Measurements from ENCODE around the gene DIPK1A. TPM values are rescaled to one million over a fixed set of nuclear protein-coding genes. Genes with fewer than 3 reads are reported as not detected.
A peak's percentile ranks its signal among the peaks of the same experiment; 100 is the strongest.

The DIPK1A gene
- total RNA-seq, 2 experiments from 2014 or later, result 17.7 to 19.1 TPM

- H3K27me3 Mint-ChIP-seq, result peaks cover 42% of the 10 kb centered on the region
- H3K27ac Mint-ChIP-seq, result no peak overlapping the region
- H3K9me3 Mint-ChIP-seq, result no peaks in the 10 kb centered on the region
- H3K4me3 Mint-ChIP-seq, result no peak overlapping the region
- CTCF ChIA-PET, result interaction anchor here (0.5 to 3.5 kb wide), 6 partner anchors 9 to 70 kb away, joined by 3 to 15 read pairs (median 4); partner anchors contain the start of gene RPL5
- POLR2A ChIA-PET, result no interaction called here
- no peaks in the 10 kb centered on the region for H3K36me3 Mint-ChIP-seq (ENCODE audit: low read depth)
- H3K4me1 Mint-ChIP-seq, result no peaks in the 10 kb centered on the region
- peak; percentile 30 for DNase-seq
These were observed 143.1 kb downstream of the DIPK1A start for GRCh38 chr1:92817986-92818764.

GRCh38 chr1:92817137-92817697 lies 144.0 kb downstream of the DIPK1A start:
- H3K9me3 Mint-ChIP-seq, result no peaks in the 10 kb centered on the region
- no peaks in the 10 kb centered on the region for H3K4me1 Mint-ChIP-seq
- H3K27ac Mint-ChIP-seq, result no peak overlapping the region
- no peaks in the 10 kb centered on the region for H3K36me3 Mint-ChIP-seq (ENCODE audit: low read depth)
- ChIA-PET CTCF (interaction anchor here (1.8 to 3.5 kb wide), 2 partner anchors 10 to 14 kb away, joined by 6 to 15 read pairs; partner anchors contain the start of gene RPL5), POLR2A (no interaction called here)
- no peak for DNase-seq
- no peak overlapping the region for H3K4me3 Mint-ChIP-seq
- H3K27me3 Mint-ChIP-seq, result peaks cover 50% of the 10 kb centered on the region

- Mint-ChIP-seq H3K27ac (no peak overlapping the region), H3K9me3 (no peaks in the 10 kb centered on the region), H3K4me3 (no peak overlapping the region), H3K36me3 (ENCODE audit: low read depth) (no peaks in the 10 kb centered on the region), H3K4me1 (no peaks in the 10 kb centered on the region), H3K27me3 (peaks cover 53% of the 10 kb centered on the region)
- ChIA-PET POLR2A (no interaction called here), CTCF (interaction anchor here (3.5 kb wide), 1 partner anchor 15 kb away, joined by 15 read pairs; the partner anchor contains the start of gene RPL5)
- DNase-seq, result no peak
These were observed 144.5 kb downstream of the DIPK1A start for GRCh38 chr1:92816732-92817131.

GRCh38 chr1:92808381-92808780 lies 152.9 kb downstream of the DIPK1A start:
- H3K4me1 Mint-ChIP-seq, result no peaks in the 10 kb centered on the region
- ChIA-PET CTCF (interaction anchor here (1.3 kb wide), 1 partner anchor 59 kb away, joined by 3 read pairs; no protein-coding TSS in a partner anchor), POLR2A (no interaction called here)
- DNase-seq, result no peak
- H3K27me3 Mint-ChIP-seq, result peaks cover 26% of the 10 kb centered on the region
- no peaks in the 10 kb centered on the region for H3K9me3 Mint-ChIP-seq
- H3K4me3 Mint-ChIP-seq, result no peak overlapping the region
- no peak overlapping the region for H3K27ac Mint-ChIP-seq
- no peaks in the 10 kb centered on the region for H3K36me3 Mint-ChIP-seq (ENCODE audit: low read depth)

- POLR2A ChIA-PET, result no interaction called here
- no peaks in the 10 kb centered on the region for H3K36me3 Mint-ChIP-seq (ENCODE audit: low read depth)
- no peak for DNase-seq
- no peaks in the 10 kb centered on the region for H3K9me3 Mint-ChIP-seq
- no peaks in the 10 kb centered on the region for H3K4me1 Mint-ChIP-seq
- no peak overlapping the region for H3K27ac Mint-ChIP-seq
- H3K4me3 Mint-ChIP-seq, result no peak overlapping the region
- CTCF ChIA-PET, result no interaction called here
- H3K27me3 Mint-ChIP-seq, result peaks cover 15% of the 10 kb centered on the region
These were observed 156.0 kb downstream of the DIPK1A start for GRCh38 chr1:92805216-92805615.

GRCh38 chr1:92804721-92805201 lies 156.5 kb downstream of the DIPK1A start:
- H3K27ac Mint-ChIP-seq, result no peak overlapping the region
- ChIA-PET POLR2A (no interaction called here), CTCF (interaction anchor here (0.9 kb wide), 1 partner anchor 10 kb away, joined by 3 read pairs; no protein-coding TSS in a partner anchor)
- H3K4me1 Mint-ChIP-seq, result no peaks in the 10 kb centered on the region
- no peak for DNase-seq
- H3K4me3 Mint-ChIP-seq, result no peak overlapping the region
- H3K9me3 Mint-ChIP-seq, result no peaks in the 10 kb centered on the region
- peaks cover 15% of the 10 kb centered on the region for H3K27me3 Mint-ChIP-seq
- no peaks in the 10 kb centered on the region for H3K36me3 Mint-ChIP-seq (ENCODE audit: low read depth)

- Mint-ChIP-seq H3K27me3 (peaks cover 20% of the 10 kb centered on the region), H3K9me3 (no peaks in the 10 kb centered on the region), H3K4me3 (no peak overlapping the region), H3K4me1 (no peaks in the 10 kb centered on the region), H3K27ac (no peak overlapping the region), H3K36me3 (ENCODE audit: low read depth) (no peaks in the 10 kb centered on the region)
- DNase-seq, result no peak
- ChIA-PET CTCF (interaction anchor here (0.6 kb wide), 1 partner anchor 107 kb away, joined by 3 read pairs; no protein-coding TSS in a partner anchor), POLR2A (no interaction called here)
These were observed 157.9 kb downstream of the DIPK1A start for GRCh38 chr1:92803140-92803887.

- H3K4me1 Mint-ChIP-seq, result no peaks in the 10 kb centered on the region
- CTCF ChIA-PET, result no interaction called here
- POLR2A ChIA-PET, result no interaction called here
These were observed 163.3 kb downstream of the DIPK1A start for GRCh38 chr1:92797961-92798360.

GRCh38 chr1:92797297-92797696 lies 164.0 kb downstream of the DIPK1A start:
- POLR2A ChIA-PET, result no interaction called here
- H3K4me1 Mint-ChIP-seq, result no peaks in the 10 kb centered on the region
- CTCF ChIA-PET, result no interaction called here
- H3K4me3 Mint-ChIP-seq, result no peak overlapping the region
- H3K9me3 Mint-ChIP-seq, result no peaks in the 10 kb centered on the region
- no peak overlapping the region for H3K27ac Mint-ChIP-seq
- no peaks in the 10 kb centered on the region for H3K36me3 Mint-ChIP-seq (ENCODE audit: low read depth)
- DNase-seq, result no peak
- peaks cover 53% of the 10 kb centered on the region for H3K27me3 Mint-ChIP-seq

More at GRCh38 chr1:92797961-92798360, 163.3 kb downstream of the DIPK1A start:
- Mint-ChIP-seq H3K27ac (no peak overlapping the region), H3K27me3 (peaks cover 48% of the 10 kb centered on the region), H3K9me3 (no peaks in the 10 kb centered on the region), H3K36me3 (ENCODE audit: low read depth) (no peaks in the 10 kb centered on the region), H3K4me3 (no peak overlapping the region)
- no peak for DNase-seq

GRCh38 chr1:92795166-92795565 lies 166.1 kb downstream of the DIPK1A start:
- ChIA-PET POLR2A (no interaction called here), CTCF (interaction anchor here (0.7 kb wide), 1 partner anchor 12 kb away, joined by 3 read pairs; no protein-coding TSS in a partner anchor)
- no peaks in the 10 kb centered on the region for H3K36me3 Mint-ChIP-seq (ENCODE audit: low read depth)
- H3K27ac Mint-ChIP-seq, result no peak overlapping the region
- DNase-seq, result no peak
- H3K27me3 Mint-ChIP-seq, result peaks cover 68% of the 10 kb centered on the region
- no peaks in the 10 kb centered on the region for H3K9me3 Mint-ChIP-seq
- no peak overlapping the region for H3K4me3 Mint-ChIP-seq
- no peaks in the 10 kb centered on the region for H3K4me1 Mint-ChIP-seq

GRCh38 chr1:92792340-92792782 lies 168.9 kb downstream of the DIPK1A start:
- Mint-ChIP-seq H3K9me3 (no peaks in the 10 kb centered on the region), H3K4me3 (no peak overlapping the region), H3K4me1 (no peaks in the 10 kb centered on the region), H3K27ac (no peak overlapping the region), H3K27me3 (peaks cover 74% of the 10 kb centered on the region), H3K36me3 (ENCODE audit: low read depth) (no peaks in the 10 kb centered on the region)
- POLR2A ChIA-PET, result no interaction called here
- CTCF ChIA-PET, result interaction anchor here (0.6 to 1.1 kb wide), 2 partner anchors 34 to 939 kb away, joined by 3 to 4 read pairs; no protein-coding TSS in a partner anchor
- DNase-seq, result no peak
